SKM-1 treated with dmso at 0.1 percent for 144 hours (cell line): Measurements from ENCODE around the gene ITM2C.

ENCODE experiments used
- DNase-seq: peaks from one replicate; lab custom pipeline; 2025; ENCODE audit not compliant: unreplicated experiment; lab: John Stamatoyannopoulos, UW

The ITM2C gene

DNA sequence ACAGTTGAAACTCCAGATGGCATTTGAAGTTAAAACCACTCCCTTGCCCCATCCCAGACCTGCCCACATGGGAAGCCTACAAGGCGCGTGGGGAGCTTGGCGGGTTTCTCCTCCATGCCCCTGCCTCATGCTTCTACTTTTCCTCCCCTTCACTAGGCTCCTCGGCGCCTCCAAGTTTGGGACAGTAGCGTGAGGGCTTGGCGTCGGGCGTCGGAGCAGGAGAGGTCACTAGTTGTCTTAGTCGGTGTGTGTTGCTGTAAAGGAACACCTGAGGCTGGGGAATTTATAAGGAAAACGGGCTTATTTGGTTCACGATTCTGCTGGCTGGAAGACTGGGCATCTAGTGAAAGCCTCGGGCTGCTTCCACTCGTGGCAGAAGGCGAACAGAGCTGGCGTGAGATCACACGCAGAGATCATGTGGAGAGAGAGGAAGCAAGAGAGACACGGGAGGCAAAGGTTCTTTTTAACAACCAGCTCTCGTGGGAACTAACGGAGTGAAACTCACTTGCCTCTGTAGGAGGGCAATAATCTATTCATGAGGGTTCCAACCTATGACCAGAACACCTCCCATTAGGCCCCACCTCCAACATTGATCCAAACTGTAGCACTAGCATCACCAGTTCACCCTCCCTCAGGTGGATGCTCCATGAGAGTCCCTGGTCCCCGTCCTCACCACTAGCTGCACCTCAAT is 25.3 kb downstream of the ITM2C start:
- DNase-seq, result no peak

DNA sequence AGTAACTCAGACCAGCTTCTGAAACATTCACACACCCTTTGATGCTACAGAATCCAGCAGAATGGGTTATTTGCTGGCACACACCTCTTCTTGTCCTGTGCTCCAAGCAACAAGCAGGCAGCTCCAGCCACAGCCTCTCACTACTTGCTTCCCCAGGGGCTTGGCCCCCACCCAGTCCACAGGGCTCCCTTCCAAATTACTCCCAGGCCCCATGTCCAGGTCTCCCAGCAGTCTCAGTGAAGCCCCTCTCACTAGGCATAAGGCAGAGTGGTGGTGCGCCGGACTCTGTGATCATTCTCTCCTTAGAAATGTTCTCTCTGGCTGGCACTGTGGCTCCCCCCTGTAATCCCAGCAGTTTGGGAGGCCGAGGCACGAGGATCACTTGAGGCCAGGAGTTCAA is 25.9 kb downstream of the ITM2C start:
- DNase-seq, result no peak

DNA sequence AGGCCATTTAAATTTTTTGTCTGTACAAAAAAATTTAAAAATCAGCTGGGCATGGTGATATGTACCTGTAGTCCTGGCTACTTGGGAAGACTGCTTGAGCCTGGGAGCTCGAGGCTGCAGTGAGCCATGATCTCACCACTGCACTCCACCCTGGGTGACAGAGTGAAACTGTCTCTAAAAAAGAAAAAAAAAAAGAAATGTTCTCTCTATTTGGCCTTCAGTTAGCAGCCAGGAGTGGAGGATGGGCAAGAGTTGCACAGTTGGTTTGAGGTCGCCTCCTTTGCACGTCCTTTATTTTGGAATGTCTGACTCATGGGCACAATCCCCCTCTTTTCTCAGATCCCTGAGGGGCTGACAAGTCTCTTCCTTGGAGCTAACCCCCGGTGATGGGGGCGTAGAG is 26.3 kb downstream of the ITM2C start:
- DNase-seq, result no peak

DNA sequence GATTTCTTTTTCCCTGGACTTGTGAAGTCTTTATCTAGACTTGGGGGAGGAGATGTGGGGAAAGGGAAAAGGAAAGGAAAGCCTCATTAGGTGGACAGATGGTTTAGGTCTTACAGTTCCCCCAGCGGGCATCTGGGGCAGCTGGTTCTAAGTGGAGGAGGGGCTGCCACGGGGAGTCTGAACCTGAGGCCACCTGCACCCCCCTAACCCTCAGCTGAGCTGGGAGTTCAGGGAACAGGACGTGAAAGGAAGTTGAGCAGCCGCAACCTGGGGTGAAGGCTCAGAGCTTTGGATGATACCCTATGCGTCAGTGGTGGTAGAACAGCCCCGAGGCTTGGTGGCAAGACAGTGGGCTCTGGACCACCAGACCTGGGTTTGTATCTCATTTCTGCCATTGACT is 26.8 kb downstream of the ITM2C start:
- DNase-seq, result no peak

DNA sequence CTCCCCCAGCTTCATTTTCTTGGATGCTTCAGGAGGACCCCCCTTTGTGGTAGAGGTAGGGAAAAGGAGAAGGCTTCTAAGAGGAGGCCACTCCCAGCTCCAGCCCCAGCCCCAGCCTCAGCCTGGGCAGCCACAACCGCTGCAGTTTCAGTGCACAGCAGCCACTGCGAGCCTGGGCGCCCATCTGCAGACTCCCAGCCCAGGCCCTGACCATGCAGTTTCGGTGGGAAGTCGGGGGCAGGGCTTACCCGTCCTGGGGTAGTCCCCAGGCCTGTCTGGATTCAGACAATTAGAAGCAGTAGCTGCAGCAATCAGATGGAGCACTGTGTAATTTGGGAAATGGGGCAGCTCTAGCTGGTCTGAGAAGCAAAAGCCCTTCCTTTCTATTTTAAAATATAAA is 28.6 kb downstream of the ITM2C start:
- no peak for DNase-seq

DNA sequence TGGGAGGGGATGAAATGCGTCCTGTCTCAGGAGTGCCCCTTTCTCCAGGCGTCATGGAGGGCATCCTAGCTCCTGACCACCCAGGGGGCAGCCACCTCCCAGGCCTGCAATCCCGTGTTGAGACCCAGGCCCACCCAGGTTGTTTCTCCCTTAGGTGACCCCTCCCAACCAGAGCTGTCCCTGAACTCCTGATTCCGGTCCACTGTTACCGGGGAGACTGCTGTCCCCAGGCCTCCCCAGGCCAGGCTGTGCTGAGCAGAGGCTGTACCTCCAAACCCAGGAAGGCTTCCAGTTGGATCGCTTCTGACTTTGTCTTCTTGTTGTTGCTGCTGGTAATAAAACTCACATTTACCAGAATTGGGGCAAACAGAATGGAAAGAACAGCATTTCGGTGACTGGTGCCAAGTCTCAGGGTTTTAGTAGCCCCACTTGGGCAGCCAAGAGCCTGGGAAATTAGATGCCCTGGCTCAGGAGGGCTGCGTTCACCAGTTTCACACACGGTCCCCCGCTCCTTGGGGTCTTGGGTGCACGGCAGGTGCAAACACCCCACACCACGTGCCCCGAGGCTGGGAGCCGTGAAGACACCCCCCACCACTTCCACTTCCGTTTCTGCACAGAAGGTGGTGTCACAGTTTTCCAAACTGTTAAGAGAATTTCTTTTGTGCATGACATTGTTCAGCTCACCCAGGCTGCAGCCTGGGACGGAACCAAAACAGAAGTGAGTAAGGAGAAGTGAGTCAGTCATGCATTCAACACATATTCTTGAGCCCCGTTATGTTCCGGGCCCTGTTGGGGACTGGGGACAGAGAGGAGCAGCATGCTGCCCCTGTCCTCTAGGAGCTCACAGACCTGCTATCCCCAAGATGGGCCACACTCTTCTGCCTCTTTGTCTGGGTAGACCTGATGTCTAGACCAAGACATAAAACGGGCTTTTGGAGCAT is 29.4 kb downstream of the ITM2C start:
- no peak for DNase-seq

DNA sequence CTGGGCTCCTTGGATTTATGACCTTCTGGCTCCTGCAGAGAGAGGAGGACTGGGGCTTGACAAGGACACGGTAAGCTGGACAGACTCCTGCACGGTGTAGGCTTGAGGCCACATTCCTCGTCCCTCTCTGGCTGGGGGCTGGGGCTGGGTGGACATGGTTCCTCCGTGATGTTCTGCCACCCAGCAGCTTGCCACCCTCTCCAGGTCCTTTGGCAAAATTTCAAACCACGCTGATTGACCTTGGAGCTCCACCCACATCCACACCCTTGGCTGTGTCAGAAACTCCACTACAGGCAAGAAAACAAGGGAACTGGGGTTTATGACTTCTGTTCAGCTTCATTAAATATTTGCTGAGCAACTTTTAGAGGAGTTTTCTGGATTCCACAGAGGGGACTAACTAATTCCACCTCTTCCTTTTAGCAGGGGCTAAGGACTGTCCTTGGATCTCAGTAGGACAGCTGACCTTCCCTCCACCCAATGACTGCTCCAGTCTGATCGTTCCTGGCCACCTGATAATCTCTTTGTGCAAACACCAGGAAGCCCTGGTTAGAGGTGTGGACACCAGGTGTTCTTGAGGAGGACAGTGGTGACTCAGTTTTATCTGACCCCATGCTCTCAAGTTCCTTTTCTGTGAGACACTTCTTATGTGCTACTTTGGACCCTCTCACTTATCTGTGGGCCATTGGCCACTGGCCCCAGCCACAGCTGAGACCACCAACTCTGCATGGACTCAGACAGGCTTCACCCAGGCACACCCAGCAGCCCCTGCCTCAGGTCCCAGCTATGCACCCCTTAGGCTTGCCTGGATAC is 31.0 kb downstream of the ITM2C start:
- DNase-seq, result no peak

DNA sequence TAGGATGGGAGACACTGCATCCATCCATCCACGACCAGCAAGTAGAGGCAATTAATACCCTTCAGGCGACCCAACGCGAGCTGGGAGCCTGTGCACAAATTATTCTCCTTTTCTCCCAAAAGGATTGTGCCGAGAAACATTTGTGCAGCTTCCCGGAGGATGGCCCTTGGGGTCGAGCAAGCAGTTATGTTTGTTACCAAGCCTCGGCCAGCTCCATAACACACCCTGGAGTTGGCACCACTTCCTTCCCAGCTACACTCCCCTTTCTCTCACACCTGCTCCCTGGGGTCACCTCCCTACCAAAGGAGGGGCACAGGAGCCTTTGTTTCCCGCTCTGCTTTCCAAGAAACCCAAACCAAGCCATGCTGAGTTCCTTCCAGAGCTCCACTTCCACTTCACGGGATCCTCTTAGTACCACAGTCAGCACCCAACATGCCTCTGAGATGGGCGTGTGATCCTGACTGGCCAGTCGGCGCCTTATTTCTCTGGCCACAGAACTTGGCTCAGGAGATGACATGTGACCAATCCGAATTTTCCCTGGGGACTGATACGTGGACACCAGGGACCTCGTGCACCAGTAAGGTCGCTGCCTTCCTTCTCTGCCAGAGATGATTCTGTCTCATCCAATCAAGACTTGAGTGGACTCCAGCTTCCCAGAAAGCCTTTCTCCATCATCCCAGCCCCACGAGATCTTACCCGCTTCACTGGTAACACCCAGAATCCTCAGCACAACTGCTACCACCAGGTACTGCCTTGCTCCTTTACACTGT is 31.8 kb downstream of the ITM2C start:
- DNase-seq, result no peak

DNA sequence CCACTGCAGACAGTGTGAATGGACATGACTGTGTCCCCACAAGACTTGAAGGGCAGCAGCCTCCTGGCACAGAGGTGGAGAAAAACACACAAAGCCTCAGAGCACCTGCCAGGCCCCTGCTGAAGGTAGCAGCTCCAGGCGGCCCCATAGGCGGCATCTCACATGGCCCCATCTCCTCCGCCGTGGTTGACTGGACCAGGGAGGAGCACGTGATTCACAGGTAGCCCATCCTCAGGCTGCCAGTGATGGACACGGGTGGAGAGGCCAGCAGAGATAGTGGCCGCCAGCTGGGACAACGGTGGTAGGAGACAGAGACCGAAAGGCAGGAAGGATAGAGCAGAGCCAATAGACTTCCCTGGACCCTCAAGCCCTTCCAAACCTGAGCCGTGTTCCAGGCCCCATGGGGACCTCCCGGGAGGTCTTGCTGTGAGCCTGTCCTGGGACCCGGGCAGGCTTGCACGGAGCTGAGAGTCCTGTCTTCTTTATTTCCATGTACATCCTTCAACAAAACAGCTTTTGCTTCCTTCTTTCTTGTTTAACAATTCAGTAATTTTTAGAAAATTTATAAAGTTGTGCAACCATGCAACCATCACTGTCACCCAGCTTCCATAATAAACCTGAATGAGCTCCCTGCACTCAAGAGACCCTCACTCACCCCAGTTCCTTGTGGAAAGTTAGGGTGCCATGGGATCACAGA is 33.4 kb downstream of the ITM2C start:
- DNase-seq, result no peak

DNA sequence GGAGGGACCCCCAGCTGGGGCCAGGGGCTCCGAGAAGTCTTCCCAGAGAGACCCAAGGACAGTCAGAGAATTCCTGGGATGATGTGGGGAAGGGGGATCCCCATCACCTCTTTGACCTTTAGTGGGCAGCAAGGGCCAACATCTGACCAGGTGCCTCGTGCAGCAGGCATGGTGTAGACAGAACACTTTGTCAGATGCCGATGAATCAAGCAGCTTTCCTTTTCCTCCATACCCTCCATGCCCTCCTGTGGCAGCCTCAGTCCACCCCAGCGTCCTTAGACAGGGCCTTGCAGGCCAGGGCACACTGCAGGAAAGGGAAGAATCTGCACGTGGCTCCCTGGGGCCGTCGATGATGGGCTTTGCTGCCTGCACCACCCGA is 34.0 kb downstream of the ITM2C start:
- DNase-seq, result no peak

DNA sequence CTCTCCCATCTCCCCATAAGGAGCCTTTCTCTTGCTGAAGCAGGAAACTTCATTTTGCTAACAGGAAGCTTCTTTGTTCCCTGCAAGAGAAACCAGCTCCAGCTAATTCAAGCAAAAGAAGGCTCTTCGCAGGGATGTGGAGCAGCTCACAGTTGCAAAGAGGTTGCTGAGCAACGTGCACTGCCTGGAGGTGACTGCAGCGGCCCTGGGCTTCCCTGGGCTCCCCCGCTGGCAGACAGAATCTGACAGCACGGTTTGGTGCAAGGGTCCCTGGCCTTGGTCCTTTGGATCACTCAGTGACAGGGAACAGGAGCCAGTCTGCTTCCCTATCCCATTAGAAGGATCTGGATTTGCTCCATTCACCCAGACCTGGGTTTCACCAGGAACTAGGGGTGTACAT is 34.5 kb downstream of the ITM2C start:
- no peak for DNase-seq

DNA sequence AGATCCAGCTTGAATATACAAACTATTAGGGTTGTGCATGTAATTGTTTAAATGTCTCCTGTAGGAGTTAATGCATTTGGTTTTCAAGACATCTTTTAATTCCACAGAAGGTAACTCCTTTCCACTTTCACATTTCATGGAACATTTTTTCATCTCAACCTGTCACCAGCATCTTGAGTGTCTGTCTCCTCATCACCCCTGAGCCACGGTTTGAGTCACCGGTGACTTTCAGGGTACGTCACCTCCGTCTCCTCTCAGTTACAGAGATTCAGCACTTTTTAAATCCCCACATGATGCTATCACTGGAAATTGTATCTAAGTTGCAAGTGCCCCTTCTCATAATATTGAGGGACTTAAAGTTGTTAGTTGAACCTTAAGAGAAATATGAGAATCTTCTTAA is 35.0 kb downstream of the ITM2C start:
- DNase-seq, result no peak

DNA sequence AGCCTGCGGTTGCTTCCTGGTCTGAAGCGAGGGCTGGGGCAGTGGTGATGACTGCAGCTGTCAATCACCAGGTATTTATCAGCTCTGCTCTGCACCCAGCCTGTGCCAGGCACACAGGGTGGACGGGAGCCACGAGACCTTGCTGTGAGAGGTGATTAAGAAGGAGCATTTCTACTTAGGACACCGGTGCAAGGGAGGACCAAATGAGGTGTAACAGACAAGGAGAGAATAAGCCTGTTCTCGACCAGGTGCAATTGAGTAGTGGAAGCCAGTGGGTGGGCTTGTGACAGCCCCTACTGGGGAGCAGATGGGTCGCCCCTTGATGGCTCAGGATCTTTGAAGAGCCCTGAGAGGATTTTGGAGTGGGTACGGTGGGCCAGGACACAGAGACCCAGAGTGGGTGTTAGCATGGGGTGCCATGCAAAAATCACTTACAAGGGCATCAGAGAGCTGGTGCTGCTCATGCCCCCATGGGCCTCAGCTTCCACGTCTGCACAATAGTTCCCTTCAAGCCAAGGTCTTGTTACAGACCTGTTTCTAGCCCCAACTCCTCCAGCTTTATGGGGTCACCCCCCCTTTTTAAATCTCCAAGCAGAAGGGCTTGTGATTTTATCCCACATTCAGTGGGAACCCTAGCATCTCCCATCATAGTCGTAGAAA is 35.7 kb downstream of the ITM2C start:
- DNase-seq, result no peak

DNA sequence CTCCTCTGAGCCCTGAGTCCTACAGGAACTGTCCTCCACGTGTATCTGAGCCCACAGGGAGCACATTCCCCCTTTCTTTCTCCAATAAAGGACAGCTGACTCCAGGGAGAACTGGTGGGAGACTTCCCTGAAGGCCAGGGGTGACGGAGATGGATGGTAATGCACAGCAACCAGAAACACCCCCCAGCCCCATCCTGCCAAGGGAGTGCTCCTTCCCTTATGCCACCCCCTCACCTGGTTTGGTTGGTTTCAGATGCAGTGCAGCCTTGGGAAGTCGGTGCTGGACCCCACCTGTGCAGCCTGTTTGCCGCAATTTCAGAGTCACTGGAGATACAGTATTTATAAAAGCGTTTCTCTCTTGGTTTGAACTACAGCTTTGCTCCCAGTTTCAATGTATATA is 36.3 kb downstream of the ITM2C start:
- no peak for DNase-seq

DNA sequence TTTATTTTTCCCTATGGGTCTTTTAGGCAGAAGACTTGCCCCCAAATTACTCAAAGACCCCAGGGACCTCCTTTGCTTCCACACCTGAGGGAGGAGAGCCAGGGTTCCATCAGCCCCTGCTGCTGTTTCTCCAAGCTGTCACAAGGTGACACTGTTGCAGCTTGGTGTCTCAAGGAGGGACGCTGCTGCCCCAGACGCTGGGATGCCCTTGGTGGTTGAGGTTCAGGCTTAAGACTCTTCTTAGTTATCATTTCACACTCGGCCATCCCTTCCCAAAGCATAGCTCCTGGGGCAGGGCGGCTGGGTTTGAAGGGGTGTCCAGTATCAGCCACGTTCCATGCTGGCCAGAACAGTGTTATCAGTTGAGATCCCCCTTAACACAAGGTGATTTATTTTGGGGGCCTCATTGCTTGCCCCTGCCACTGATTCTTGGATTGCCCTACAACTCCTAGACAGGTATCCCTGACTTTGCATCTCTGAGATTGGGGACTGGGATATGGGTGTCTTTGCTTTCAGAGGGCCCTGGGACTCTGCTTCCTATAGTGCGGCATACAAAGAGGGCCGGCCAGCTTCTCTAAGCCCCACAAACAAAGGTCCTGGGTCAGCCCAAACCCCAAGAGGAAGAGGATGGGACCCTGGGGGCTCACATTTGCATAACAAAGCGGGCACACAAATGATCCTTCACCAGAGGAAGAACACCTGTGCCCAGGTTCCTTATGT is 37.6 kb downstream of the ITM2C start:
- peak; percentile 47 for DNase-seq

DNA sequence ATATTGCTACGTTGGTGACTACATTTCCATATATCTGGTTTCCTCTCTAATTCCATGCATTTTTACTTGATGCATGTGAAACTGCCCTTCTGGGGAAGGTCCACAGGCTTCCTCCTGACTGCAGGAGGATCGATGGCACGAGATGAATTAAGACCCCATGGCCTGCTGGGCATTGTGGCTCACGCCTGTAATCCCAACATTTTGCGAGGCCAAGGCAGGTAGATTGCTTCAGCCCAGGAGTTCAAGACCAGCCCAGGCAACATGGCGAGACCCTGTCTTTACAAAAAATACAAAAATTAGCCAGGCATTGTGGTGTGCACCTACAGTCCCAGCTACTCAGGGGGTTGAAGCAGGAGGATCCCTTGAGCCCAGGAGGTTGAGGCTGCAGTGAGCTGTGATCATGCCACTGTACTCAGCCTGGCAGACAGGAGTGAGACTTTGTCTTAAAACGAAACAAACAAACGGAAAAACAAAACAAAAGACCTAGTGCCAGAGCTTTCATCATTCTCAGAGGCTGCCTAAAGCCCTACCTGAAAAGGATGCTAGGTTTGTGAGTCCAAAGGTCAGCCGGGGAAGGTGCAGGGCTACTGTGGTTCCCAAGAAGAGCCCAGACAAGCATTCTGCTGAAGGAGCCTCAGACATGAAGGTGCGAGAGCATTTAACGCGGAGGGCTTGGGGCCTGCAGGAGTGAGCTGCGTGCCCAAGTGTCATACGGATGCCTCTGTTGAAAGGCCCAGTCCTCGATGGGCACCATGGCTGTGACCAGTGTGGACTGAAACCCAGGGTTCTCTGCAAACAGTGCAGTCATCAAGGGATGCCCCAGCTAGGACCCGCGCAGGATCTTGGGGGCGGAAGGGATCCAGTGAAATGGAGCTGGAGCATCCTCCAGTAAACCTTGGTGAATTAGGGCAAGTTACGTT is 38.7 kb downstream of the ITM2C start:
- no peak for DNase-seq

DNA sequence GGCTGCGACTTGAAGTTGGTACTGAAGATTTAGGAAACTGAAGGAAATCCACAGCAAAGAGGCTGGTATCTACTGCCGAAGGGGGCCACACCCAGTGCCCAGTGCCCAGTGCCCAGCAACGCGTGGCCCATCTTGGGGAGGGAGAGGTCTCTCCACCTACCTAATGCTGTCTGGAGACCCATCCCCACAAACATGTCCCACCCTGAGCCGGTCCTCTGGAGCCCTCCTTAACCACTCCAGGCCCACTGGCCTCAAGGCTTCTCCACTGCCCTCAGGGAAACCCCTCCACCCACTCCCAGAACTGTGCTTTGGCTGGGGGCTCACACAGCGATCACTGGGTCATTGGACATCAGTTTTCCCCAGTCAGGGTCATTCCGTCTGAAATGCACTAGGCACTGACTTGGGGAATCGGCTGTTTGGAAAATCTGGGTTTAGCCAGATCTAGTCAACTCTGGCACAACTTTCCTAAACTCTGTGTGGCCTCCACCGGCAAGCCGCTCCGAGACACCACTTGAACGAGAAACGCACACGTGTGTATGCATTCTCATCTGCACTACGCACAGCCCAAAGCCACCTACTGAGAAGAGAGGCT is 40.2 kb downstream of the ITM2C start:
- no peak for DNase-seq
